ENCODE results near the gene AXL.

DNA sequence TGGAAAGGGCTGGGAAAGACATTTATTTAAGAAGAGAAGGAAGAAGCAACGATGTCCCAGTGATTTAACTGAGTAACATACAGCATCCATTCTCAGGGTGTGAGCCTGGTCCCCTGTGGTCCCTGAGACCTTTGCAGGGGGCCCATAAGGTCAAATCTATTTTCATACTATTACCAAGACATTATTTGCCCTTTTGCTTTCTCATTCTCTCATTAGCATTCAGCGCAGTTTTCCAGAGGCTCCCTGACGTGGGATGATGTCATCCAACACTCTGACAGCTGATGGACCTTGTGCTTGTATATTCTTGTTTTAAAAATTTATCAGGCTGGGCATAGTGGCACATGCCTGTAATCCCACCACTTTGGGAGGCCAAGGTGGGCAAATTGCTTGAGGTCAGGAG is 26.8 kb downstream of the AXL start:
- TF ChIP-seq EZH2 (IDR thresholded peaks at IDR 0.05; ENCODE audit: insufficient read depth, poor library complexity, severe bottlenecking) (no peak), EZH2phosphoT487 (IDR thresholded peaks at IDR 0.05; ENCODE audit: insufficient read depth, low read depth) (no peak)

Measured in GM23248 (cell line).